H1 (cell line): ENCODE measurements around the gene CEACAM21. TPM values are rescaled to one million over a fixed set of nuclear protein-coding genes. Genes with fewer than 3 reads are reported as not detected.

Experiments used
- CTCF ChIA-PET: fragments of 300-600 bp; sonication (Branson Sonifier 250); formaldehyde crosslinking; loops from one replicate; lab custom pipeline; 2021; ENCODE audit not compliant: partially characterized antibody; lab: Charles Lee
- POLR2A ChIA-PET: fragments of 300-600 bp; sonication (Branson Sonifier 250); formaldehyde crosslinking; loops from one replicate; lab custom pipeline; 2021; ENCODE audit warnings: inconsistent platforms; ENCODE audit not compliant: partially characterized antibody; lab: Charles Lee
- DNase-seq, 2 experiments: peaks; one replicate each; pipeline versions ENCODE4 v3.0.0 to v3.0.0-alpha.2; 2010 to 2022; ENCODE audit warnings: low spot score in 2 of 2, low read depth in 1 of 2, mixed read lengths in 1 of 2
- FAIRE-seq: peaks from 2 replicates; lab custom pipeline; 2011; peaks lifted over from hg19 to GRCh38; lab: Jason Lieb, UNC
- H2AFZ ChIP-seq: 2 replicates; pipeline ENCODE4 v1.8.1; 2012; ENCODE audit warnings: low read length, inconsistent platforms
- H2AK5ac ChIP-seq: 2 replicates; pipeline ENCODE4 v1.6.1; 2013; ENCODE audit warnings: low read depth, low read length
- H2BK120ac ChIP-seq: replicated peaks from 2 replicates; pipeline ENCODE3; 2013; ENCODE audit warnings: low read depth, low read length, inconsistent platforms
- H2BK12ac ChIP-seq: 2 replicates; pipeline ENCODE4 v1.6.1; 2013; ENCODE audit warnings: low read depth, low read length
- H2BK15ac ChIP-seq: 2 replicates; pipeline ENCODE4 v1.6.1; 2013; ENCODE audit warnings: low read length
- H2BK20ac ChIP-seq: 2 replicates; pipeline ENCODE4 v1.6.1; 2013; ENCODE audit warnings: low read length
- H2BK5ac ChIP-seq: 2 replicates; pipeline ENCODE4 v1.6.1; 2013; ENCODE audit warnings: low read depth, low read length
- H3K14ac ChIP-seq: 2 replicates; pipeline ENCODE4 v1.6.1; 2013; ENCODE audit warnings: inconsistent platforms; ENCODE audit not compliant: insufficient read length
- H3K18ac ChIP-seq: 2 replicates; pipeline ENCODE4 v1.6.1; 2013; ENCODE audit warnings: low read length; ENCODE audit errors: extremely low read depth
- H3K23ac ChIP-seq: 2 replicates; pipeline ENCODE4 v1.6.1; 2013; ENCODE audit warnings: inconsistent platforms; ENCODE audit not compliant: insufficient read length
- H3K23me2 ChIP-seq: 2 replicates; pipeline ENCODE4 v1.6.1; 2013; ENCODE audit warnings: low read depth, low read length
- H3K27ac ChIP-seq: 2 replicates; pipeline ENCODE4 v1.6.1; 2011; ENCODE audit warnings: low read depth, low read length, inconsistent platforms
- H3K27me3 ChIP-seq, 4 experiments: replicated peaks in 1 of 4; 1 replicate in 1 of 4; 2 replicates in 3 of 4; pipeline versions ENCODE4 v1.6.1 to v1.8.1; 2011 to 2013; ENCODE audit warnings: low read length in 3 of 4, mild to moderate bottlenecking in 3 of 4, inconsistent platforms in 2 of 4, mixed read lengths in 2 of 4, moderate library complexity in 1 of 4; ENCODE audit not compliant: control insufficient read depth in 3 of 4, insufficient read depth in 3 of 4; ENCODE audit errors: extremely low read depth in 1 of 4
- H3K36me3 ChIP-seq, 4 experiments: 2 replicates each; pipeline versions ENCODE4 v1.6.1 to v1.8.1; 2011 to 2013; ENCODE audit warnings: mild to moderate bottlenecking in 4 of 4, low read length in 3 of 4, moderate library complexity in 2 of 4, control low read depth in 1 of 4, inconsistent platforms in 1 of 4; ENCODE audit not compliant: insufficient read depth in 4 of 4, control insufficient read depth in 2 of 4
- H3K4ac ChIP-seq: replicated peaks from 2 replicates; pipeline ENCODE3; 2013; ENCODE audit warnings: low read length, low read depth, mixed read lengths, inconsistent platforms; ENCODE audit not compliant: insufficient read length
- H3K4me1 ChIP-seq, 4 experiments: replicated peaks in 1 of 4; 1 replicate in 1 of 4; 2 replicates in 3 of 4; pipeline versions ENCODE4 v1.6.1 to v1.8.1; 2011 to 2013; ENCODE audit warnings: low read length in 3 of 4, inconsistent platforms in 2 of 4, mixed read lengths in 1 of 4; ENCODE audit not compliant: insufficient read depth in 4 of 4, control insufficient read depth in 3 of 4
- H3K4me2 ChIP-seq, 2 experiments: 2 replicates each; pipeline versions ENCODE4 v1.6.1 to v1.8.1; 2011 to 2013; ENCODE audit warnings: low read depth in 2 of 2, low read length in 2 of 2, control low read depth in 1 of 2, inconsistent platforms in 1 of 2, mild to moderate bottlenecking in 1 of 2; ENCODE audit not compliant: insufficient read depth in 1 of 2
- H3K4me3 ChIP-seq, 4 experiments: fragments of 200-600, 300-600 bp in 1 of 4; sonication (generic), shearing (Covaris generic), sonication (Bioruptor Twin) in 1 of 4; 2 replicates each; pipeline versions ENCODE4 v1.5.1 to v1.8.1; 2011 to 2016; ENCODE audit warnings: low read length in 4 of 4, low read depth in 3 of 4, control low read depth in 2 of 4, inconsistent platforms in 2 of 4, mild to moderate bottlenecking in 2 of 4, mixed read lengths in 1 of 4, moderate library complexity in 1 of 4; ENCODE audit not compliant: insufficient read depth in 2 of 4; ENCODE audit errors: extremely low read depth in 1 of 4
- H3K56ac ChIP-seq: replicated peaks from 2 replicates; pipeline ENCODE3; 2013; ENCODE audit warnings: low read depth, mild to moderate bottlenecking, mixed read lengths, low read length, inconsistent platforms; ENCODE audit not compliant: insufficient read length
- H3K79me1 ChIP-seq: 2 replicates; pipeline ENCODE4 v1.6.1; 2013; ENCODE audit warnings: low read depth, low read length, control low read depth
- H3K79me2 ChIP-seq, 2 experiments: 2 replicates each; pipeline versions ENCODE4 v1.6.1 to v1.8.1; 2012 to 2013; ENCODE audit warnings: low read length in 2 of 2, mild to moderate bottlenecking in 2 of 2, inconsistent platforms in 1 of 2; ENCODE audit not compliant: insufficient read depth in 2 of 2, control insufficient read depth in 1 of 2
- H3K9ac ChIP-seq, 4 experiments: replicated peaks in 1 of 4; 1 replicate in 1 of 4; 2 replicates in 3 of 4; pipeline versions ENCODE4 v1.6.1 to v1.8.1; 2011 to 2013; ENCODE audit warnings: low read depth in 3 of 4, low read length in 3 of 4, control low read depth in 2 of 4, mild to moderate bottlenecking in 2 of 4, moderate library complexity in 2 of 4, inconsistent platforms in 1 of 4; ENCODE audit errors: extremely low read depth in 1 of 4
- H3K9me3 ChIP-seq, 2 experiments: 2 replicates each; pipeline versions ENCODE4 v1.6.1 to v1.8.1; 2012 to 2013; ENCODE audit warnings: mild to moderate bottlenecking in 2 of 2, moderate library complexity in 2 of 2, control low read depth in 1 of 2, inconsistent platforms in 1 of 2, low read depth in 1 of 2, low read length in 1 of 2, mixed read lengths in 1 of 2; ENCODE audit not compliant: insufficient read depth in 2 of 2
- H4K20me1 ChIP-seq, 2 experiments: replicated peaks in 1 of 2; 2 replicates each; pipeline versions ENCODE3 to v1.8.1; 2011 to 2013; ENCODE audit warnings: inconsistent platforms in 2 of 2, low read length in 2 of 2, mild to moderate bottlenecking in 1 of 2; ENCODE audit not compliant: insufficient read depth in 2 of 2, control insufficient read depth in 1 of 2
- H4K5ac ChIP-seq: 2 replicates; pipeline ENCODE4 v1.6.1; 2013; ENCODE audit warnings: low read length, low read depth, mixed read lengths, inconsistent platforms; ENCODE audit not compliant: insufficient read length
- H4K8ac ChIP-seq: 2 replicates; pipeline ENCODE4 v1.8.0; 2013; ENCODE audit warnings: mild to moderate bottlenecking, moderate library complexity, low read length, inconsistent platforms; ENCODE audit not compliant: insufficient read depth; ENCODE audit errors: extremely low read depth
- H4K91ac ChIP-seq: replicated peaks from 2 replicates; pipeline ENCODE3; 2013; ENCODE audit warnings: low read length, mixed read lengths, inconsistent platforms; ENCODE audit not compliant: insufficient read length
- E2F6 ChIP-seq: IDR thresholded peaks from 2 replicates; pipeline ENCODE4 v1.6.1; 2012; ENCODE audit warnings: inconsistent platforms
- FOSL1 ChIP-seq: IDR thresholded peaks from 2 replicates; pipeline ENCODE4 v1.6.1; 2011; ENCODE audit warnings: mild to moderate bottlenecking, low read depth, low read length, moderate library complexity; ENCODE audit not compliant: insufficient read depth
- RFX5 ChIP-seq: IDR thresholded peaks from 2 replicates; pipeline ENCODE4 v1.6.1; 2011; ENCODE audit warnings: low read depth, low read length, improper control_type of control experiment, borderline replicate concordance
- RNF2 ChIP-seq: fragments of 200-900, 300-1000 bp; sonication (generic); IDR thresholded peaks from 2 replicates; pipeline ENCODE4 v1.7.1; 2016; ENCODE audit warnings: borderline replicate concordance, low read depth, mild to moderate bottlenecking, antibody characterized with exemption, low read length; ENCODE audit not compliant: poor library complexity, severe bottlenecking; ENCODE audit errors: missing control alignments
- RXRA ChIP-seq: IDR thresholded peaks from 2 replicates; pipeline ENCODE4 v1.6.1; 2011; ENCODE audit warnings: low read depth, mild to moderate bottlenecking, low read length, moderate library complexity; ENCODE audit not compliant: insufficient read depth
- WGBS, 2 experiments: shearing (Covaris generic) in 1 of 2; methylation state at CpG; one replicate each; pipeline versions ENCODE4 v1.1.6 to v1.1.7; 2013 to 2015; ENCODE audit warnings: low lambda C conversion rate in 2 of 2, mixed read lengths in 2 of 2, inconsistent platforms in 1 of 2, low coverage in 1 of 2, missing lambda C conversion rate in 1 of 2; ENCODE audit not compliant: insufficient replicate concordance in 2 of 2, insufficient coverage in 1 of 2, insufficient read length in 1 of 2; ENCODE audit errors: extremely low coverage in 1 of 2, missing lambda C conversion rate in 1 of 2; 5-methylcytosine and 5-hydroxymethylcytosine counted together
- polyA plus RNA-seq, 7 experiments: library from polyadenylated mRNA; depleted of rRNA in 3 of 7; stranded (reverse) in 5 of 7; unstranded in 2 of 7; fragments of >200 nt in 5 of 7; fragments of 200-250 nt in 2 of 7; gene quantifications; 1 replicate in 5 of 7; 2 replicates in 1 of 7; 4 replicates in 1 of 7; pipeline versions ENCODE4 v1.2.1 to v1.2.3, GENCODE V29; 2011 to 2013; ENCODE audit warnings: missing spikeins in 2 of 7, mixed read lengths in 2 of 7
- total RNA-seq: library from RNA; stranded (reverse); fragmentation: NEBNext Ultra II Directional; extraction: Animal tissue kit (Norgen Biotek cat#: 25700); gene quantifications from 2 replicates; pipeline ENCODE4 v1.2.1, GENCODE V29; 2021

The CEACAM21 gene
- total and polyA plus RNA-seq, 2 of the 8 experiments (the other 6 are each of a cell fraction or from before 2014, with no cell fraction given), result not detected

GRCh38 chr19:41587838-41588210 is 11.9 kb downstream of the CEACAM21 start:
- Histone ChIP-seq H2BK15ac (no peak overlapping the region), H3K14ac (no peak overlapping the region), H3K4me3 (no peak overlapping the region), H3K23ac (no peak overlapping the region), H3K27me3 (no peaks in the 10 kb centered on the region), H3K79me1 (no peaks in the 10 kb centered on the region), H3K23me2 (no peaks in the 10 kb centered on the region), H2BK120ac (no peak overlapping the region), H4K20me1 (no peaks in the 10 kb centered on the region), H4K8ac (no peak overlapping the region), H3K79me2 (no peaks in the 10 kb centered on the region), H3K4ac (no peak overlapping the region), H2BK5ac (no peak overlapping the region), H3K56ac (no peak overlapping the region), H3K9ac (no peak overlapping the region), H3K4me1 (no peaks in the 10 kb centered on the region), H3K27ac (no peak overlapping the region), H4K91ac (no peak overlapping the region), H2AK5ac (no peak overlapping the region), H3K36me3 (no peaks in the 10 kb centered on the region), H4K5ac (no peak overlapping the region), H3K9me3 (peaks cover 69 to 86% of the 10 kb centered on the region in 2 experiments), H2BK20ac (no peak overlapping the region), H2BK12ac (no peak overlapping the region), H3K18ac (no peak overlapping the region), H3K4me2 (no peak overlapping the region), H2AFZ (no peak overlapping the region)
- FAIRE-seq, result no peak
- DNase-seq, result no peak
- 51% methylated on average over 4 of the region's 4 CpGs; no CpG with 5 or more reads in 1 of the 2 experiments for WGBS, 2 experiments
- POLR2A ChIA-PET, result no interaction called here
- CTCF ChIA-PET, result interaction anchor here (0.6 to 2.1 kb wide), 2 partner anchors 17 to 249 kb away, joined by 4 to 7 read pairs; no protein-coding TSS in a partner anchor
- TF ChIP-seq FOSL1, result no peak
- no peak for TF ChIP-seq RFX5
- TF ChIP-seq RNF2, result no peak
- TF ChIP-seq E2F6, result no peak
- no peak for TF ChIP-seq RXRA
